H9 (cell line): ENCODE measurements around the gene PREX1. TPM values are rescaled to one million over a fixed set of nuclear protein-coding genes. Genes with fewer than 3 reads are reported as not detected.

Experiments used
- DNase-seq: peaks from one replicate; pipeline ENCODE4 v3.0.0-alpha.2; 2017
- H2AFZ ChIP-seq: one replicate; pipeline ENCODE4 v1.6.1; 2013; ENCODE audit warnings: mild to moderate bottlenecking, low read length, control low read depth, moderate library complexity
- H2AK5ac ChIP-seq: 2 replicates; pipeline ENCODE4 v1.6.1; 2013; ENCODE audit warnings: low read length, control low read depth, mixed read lengths; ENCODE audit not compliant: insufficient read length
- H2BK120ac ChIP-seq: one replicate; pipeline ENCODE4 v1.6.1; 2013; ENCODE audit warnings: low read depth, mild to moderate bottlenecking, low read length, control low read depth, inconsistent platforms; ENCODE audit not compliant: poor library complexity, severe bottlenecking
- H2BK12ac ChIP-seq: 2 replicates; pipeline ENCODE4 v1.6.1; 2013; ENCODE audit warnings: low read length, control low read depth, mixed read lengths, low read depth; ENCODE audit not compliant: insufficient read length
- H2BK15ac ChIP-seq: 2 replicates; pipeline ENCODE4 v1.6.1; 2013; ENCODE audit warnings: low read depth, low read length, control low read depth
- H2BK20ac ChIP-seq: one replicate; pipeline ENCODE4 v1.6.1; 2013; ENCODE audit warnings: low read depth, mild to moderate bottlenecking, low read length, control low read depth, inconsistent platforms; ENCODE audit not compliant: poor library complexity, severe bottlenecking
- H2BK5ac ChIP-seq: 2 replicates; pipeline ENCODE4 v1.6.1; 2013; ENCODE audit warnings: low read length, control low read depth, mixed read lengths; ENCODE audit not compliant: insufficient read length
- H3K14ac ChIP-seq: 2 replicates; pipeline ENCODE4 v1.6.1; 2013; ENCODE audit warnings: low read length, control low read depth; ENCODE audit not compliant: insufficient read depth
- H3K18ac ChIP-seq: 2 replicates; pipeline ENCODE4 v1.6.1; 2013; ENCODE audit warnings: low read depth, mild to moderate bottlenecking, mixed read lengths, low read length, control low read depth; ENCODE audit not compliant: insufficient read length
- H3K23ac ChIP-seq: 2 replicates; pipeline ENCODE4 v1.6.1; 2013; ENCODE audit warnings: low read length, control low read depth, mixed read lengths, low read depth; ENCODE audit not compliant: insufficient read length
- H3K23me2 ChIP-seq: 2 replicates; pipeline ENCODE4 v1.6.1; 2013; ENCODE audit warnings: low read depth, mild to moderate bottlenecking, mixed read lengths, low read length, control low read depth; ENCODE audit not compliant: insufficient read length, poor library complexity, severe bottlenecking
- H3K27ac ChIP-seq: 2 replicates; pipeline ENCODE4 v1.5.1; 2013; ENCODE audit warnings: low read length, control low read depth, mixed read lengths, low read depth; ENCODE audit not compliant: insufficient read length
- H3K27me3 ChIP-seq: 2 replicates; pipeline ENCODE4 v1.6.1; 2013; ENCODE audit warnings: low read length, control low read depth, inconsistent platforms; ENCODE audit not compliant: insufficient read depth
- H3K4ac ChIP-seq: 2 replicates; pipeline ENCODE4 v1.6.1; 2013; ENCODE audit warnings: low read depth, mild to moderate bottlenecking, control low read depth, inconsistent platforms, low read length, moderate library complexity
- H3K4me1 ChIP-seq: 2 replicates; pipeline ENCODE4 v1.6.1; 2013; ENCODE audit warnings: low read length, control low read depth, inconsistent platforms; ENCODE audit not compliant: insufficient read depth
- H3K4me2 ChIP-seq: 2 replicates; pipeline ENCODE4 v1.6.1; 2013; ENCODE audit warnings: low read length, control low read depth, mixed read lengths; ENCODE audit not compliant: insufficient read length, insufficient read depth
- H3K56ac ChIP-seq: 2 replicates; pipeline ENCODE4 v1.6.1; 2013; ENCODE audit warnings: low read depth, mild to moderate bottlenecking, mixed read lengths, low read length, control low read depth; ENCODE audit not compliant: insufficient read length
- H3K79me1 ChIP-seq: 2 replicates; pipeline ENCODE4 v1.6.1; 2013; ENCODE audit warnings: low read depth, mild to moderate bottlenecking, moderate library complexity, low read length, control low read depth, inconsistent platforms; ENCODE audit not compliant: insufficient read depth, poor library complexity, severe bottlenecking
- H3K79me2 ChIP-seq: 2 replicates; pipeline ENCODE4 v1.6.1; 2013; ENCODE audit warnings: low read length, control low read depth, inconsistent platforms; ENCODE audit not compliant: insufficient read depth
- H3K9ac ChIP-seq: 2 replicates; pipeline ENCODE4 v1.6.1; 2013; ENCODE audit warnings: low read length, control low read depth, mixed read lengths; ENCODE audit not compliant: insufficient read length; ENCODE audit errors: extremely low read depth
- H3K9me3 ChIP-seq: one replicate; pipeline ENCODE4 v1.6.1; 2013; ENCODE audit warnings: low read depth, low read length, inconsistent platforms; ENCODE audit not compliant: control insufficient read depth
- H3T11ph ChIP-seq: one replicate; pipeline ENCODE4 v1.6.1; 2013; ENCODE audit warnings: mild to moderate bottlenecking, low read length, control low read depth, inconsistent platforms
- H4K20me1 ChIP-seq: one replicate; pipeline ENCODE4 v1.6.1; 2013; ENCODE audit not compliant: control insufficient read depth, insufficient read length, insufficient read depth
- H4K5ac ChIP-seq: 2 replicates; pipeline ENCODE4 v1.6.1; 2013; ENCODE audit warnings: low read depth, mild to moderate bottlenecking, mixed read lengths, low read length, control low read depth; ENCODE audit not compliant: insufficient read length
- H4K8ac ChIP-seq: replicated peaks from 2 replicates; pipeline ENCODE4 v1.6.1; 2013; ENCODE audit warnings: low read length, control low read depth, mixed read lengths, low read depth; ENCODE audit not compliant: insufficient read length
- H4K91ac ChIP-seq: 2 replicates; pipeline ENCODE4 v1.6.1; 2013; ENCODE audit warnings: low read depth, mild to moderate bottlenecking, moderate library complexity, mixed read lengths, low read length, control low read depth; ENCODE audit not compliant: insufficient read length
- H3K27ac Mint-ChIP-seq, 3 experiments: 2 replicates in 2 of 3; 3 replicates in 1 of 3; pipeline ENCODE4 v1.8.0; 2020 to 2021; ENCODE audit warnings: mixed read lengths in 3 of 3, mild to moderate bottlenecking in 1 of 3, moderate library complexity in 1 of 3
- H3K27me3 Mint-ChIP-seq: 2 replicates; pipeline ENCODE4 v1.8.0; 2021; ENCODE audit warnings: low read depth, mild to moderate bottlenecking, moderate library complexity, mixed read lengths
- H3K36me3 Mint-ChIP-seq, 3 experiments: 2 replicates in 2 of 3; 3 replicates in 1 of 3; pipeline ENCODE4 v1.8.0; 2020 to 2021; ENCODE audit warnings: low read depth in 3 of 3, mixed read lengths in 3 of 3; ENCODE audit not compliant: insufficient read depth in 1 of 3
- H3K4me1 Mint-ChIP-seq, 2 experiments: 2 replicates each; pipeline ENCODE4 v1.8.0; 2020; ENCODE audit warnings: mixed read lengths in 2 of 2
- H3K4me3 Mint-ChIP-seq, 2 experiments: 2 replicates in 1 of 2; 3 replicates in 1 of 2; pipeline ENCODE4 v1.8.0; 2020 to 2021; ENCODE audit warnings: mild to moderate bottlenecking in 2 of 2, mixed read lengths in 2 of 2, moderate library complexity in 1 of 2
- H3K9me3 Mint-ChIP-seq, 2 experiments: 2 replicates in 1 of 2; 3 replicates in 1 of 2; pipeline ENCODE4 v1.8.0; 2020; ENCODE audit warnings: mild to moderate bottlenecking in 2 of 2, mixed read lengths in 2 of 2, moderate library complexity in 1 of 2
- WGBS: extraction: QIAGEN DNeasy Blood & Tissue Kit; methylation state at CpG from one replicate; pipeline ENCODE4 v1.1.7; 2013; ENCODE audit warnings: missing lambda C conversion rate, low lambda C conversion rate, mixed read lengths; ENCODE audit not compliant: insufficient read length; ENCODE audit errors: extremely low coverage; 5-methylcytosine and 5-hydroxymethylcytosine counted together
- total RNA-seq: library from RNA; stranded (reverse); gene quantifications from 2 replicates; pipeline ENCODE4 v1.2.1, GENCODE V29; 2021
- TF ChIP-seq, protein P1 (sequence below): fragments of 200-600 bp; sonication (generic); conservative IDR thresholded peaks from 3 replicates; pipeline ENCODE4 v1.8.0; 2021; ENCODE audit warnings: antibody characterized with exemption, mild to moderate bottlenecking

PREX1 gene
- total RNA-seq, 1 experiment from 2014 or later: 6.6 TPM

DNA sequence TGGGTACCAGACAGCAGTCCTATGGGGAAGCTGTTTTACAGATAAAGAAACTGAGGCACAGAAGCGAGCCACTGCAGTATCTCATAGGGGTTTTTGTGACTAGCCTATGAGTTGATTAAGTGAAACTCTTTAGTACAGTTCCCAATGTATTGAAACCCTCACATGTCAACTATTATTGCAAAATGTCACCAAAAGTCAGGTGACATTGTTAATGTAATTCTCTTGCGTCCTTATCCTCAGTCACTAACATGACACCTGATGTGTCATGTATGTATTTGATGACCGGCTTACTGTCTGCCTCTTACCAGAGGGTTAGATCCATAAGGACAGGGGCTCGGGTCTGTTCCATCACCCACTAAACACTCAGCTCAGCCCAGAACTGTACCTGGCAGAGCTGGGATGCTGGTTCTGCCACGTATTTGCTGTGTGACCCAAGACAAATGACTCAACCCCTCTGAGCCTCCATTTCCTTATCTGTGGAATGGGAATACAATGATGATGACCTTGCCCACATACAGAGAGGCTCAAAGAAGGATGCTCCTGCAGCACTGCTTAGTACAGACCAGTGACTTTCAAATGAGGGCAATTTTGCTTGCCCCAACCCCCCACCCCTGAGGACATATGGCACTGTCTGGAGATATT is 32.9 kb downstream of the PREX1 start:
- peaks cover 2% of the 10 kb centered on the region; the same call in 1 of the 2 replicates for H3K27me3 Mint-ChIP-seq
- Histone ChIP-seq H3K27me3 (no peaks in the 10 kb centered on the region), H2AK5ac (no peak overlapping the region), H3K18ac (no peak overlapping the region), H3K23ac (no peak overlapping the region), H3K79me2 (0 out of 2 replicates have a peak, but pooled peaks cover 3% of the 10 kb centered on the region), H3K9me3 (no peaks in the 10 kb centered on the region), H3T11ph (no peak overlapping the region), H4K8ac (no peak overlapping the region), H3K4me2 (no peak overlapping the region), H4K20me1 (no peaks in the 10 kb centered on the region), H3K9ac (no peak overlapping the region), H2BK12ac (no peak overlapping the region), H2BK5ac (no peak overlapping the region), H2AFZ (no peak overlapping the region), H3K79me1 (no peaks in the 10 kb centered on the region), H3K14ac (no peak overlapping the region), H3K56ac (no peak overlapping the region), H3K23me2 (no peaks in the 10 kb centered on the region), H3K4me1 (no peaks in the 10 kb centered on the region; the same call in 1 of the 2 replicates), H2BK20ac (no peak overlapping the region), H2BK120ac (no peak overlapping the region), H4K91ac (no peak overlapping the region), H3K4ac (no peak overlapping the region), H2BK15ac (no peak overlapping the region), H3K27ac (no peak overlapping the region), H4K5ac (no peak overlapping the region)
- DNase-seq: no peak
- no peaks in the 10 kb centered on the region for H3K36me3 Mint-ChIP-seq
- peak overlapping the region in 1 of 3 experiments; percentile 58; a peak in 2 of 7 replicates for H3K27ac Mint-ChIP-seq
- TF ChIP-seq, protein P1, sequence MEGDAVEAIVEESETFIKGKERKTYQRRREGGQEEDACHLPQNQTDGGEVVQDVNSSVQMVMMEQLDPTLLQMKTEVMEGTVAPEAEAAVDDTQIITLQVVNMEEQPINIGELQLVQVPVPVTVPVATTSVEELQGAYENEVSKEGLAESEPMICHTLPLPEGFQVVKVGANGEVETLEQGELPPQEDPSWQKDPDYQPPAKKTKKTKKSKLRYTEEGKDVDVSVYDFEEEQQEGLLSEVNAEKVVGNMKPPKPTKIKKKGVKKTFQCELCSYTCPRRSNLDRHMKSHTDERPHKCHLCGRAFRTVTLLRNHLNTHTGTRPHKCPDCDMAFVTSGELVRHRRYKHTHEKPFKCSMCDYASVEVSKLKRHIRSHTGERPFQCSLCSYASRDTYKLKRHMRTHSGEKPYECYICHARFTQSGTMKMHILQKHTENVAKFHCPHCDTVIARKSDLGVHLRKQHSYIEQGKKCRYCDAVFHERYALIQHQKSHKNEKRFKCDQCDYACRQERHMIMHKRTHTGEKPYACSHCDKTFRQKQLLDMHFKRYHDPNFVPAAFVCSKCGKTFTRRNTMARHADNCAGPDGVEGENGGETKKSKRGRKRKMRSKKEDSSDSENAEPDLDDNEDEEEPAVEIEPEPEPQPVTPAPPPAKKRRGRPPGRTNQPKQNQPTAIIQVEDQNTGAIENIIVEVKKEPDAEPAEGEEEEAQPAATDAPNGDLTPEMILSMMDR: no peak
- H3K9me3 Mint-ChIP-seq: no peaks in the 10 kb centered on the region; a peak in 1 of 5 replicates
- H3K4me3 Mint-ChIP-seq: no peak overlapping the region
- peaks cover 39 to 59% of the 10 kb centered on the region in 2 experiments for H3K4me1 Mint-ChIP-seq
- no CpG with 5 or more reads among the region's 5 CpGs for WGBS
